Body of pancreas (tissue), 4 donors: ENCODE results near the gene ASMTL. TPM values are rescaled to one million over a fixed set of nuclear protein-coding genes. Genes with fewer than 3 reads are reported as not detected.
A peak's percentile ranks its signal among the peaks of the same experiment; 100 is the strongest.

Experiments
- ATAC-seq: fragments of 150-250 bp; one replicate; pipeline ENCODE4 v1.9.1; 2016
- DNase-seq, 4 donors: peaks; one replicate each; pipeline ENCODE4 v3.0.0-alpha.2; 2019
- H3K27ac ChIP-seq, 4 donors: fragments of 200-600 bp; sonication (generic); 1 replicate in 3 of 4; 2 replicates in 1 of 4; pipeline versions ENCODE4 v1.5.1 to v1.6.1; 2016 to 2019; ENCODE audit warnings: mild to moderate bottlenecking in 1 of 4, mixed read lengths in 1 of 4, moderate library complexity in 1 of 4
- H3K27me3 ChIP-seq, 2 donors: fragments of 200-600 bp; sonication (generic); one replicate each; pipeline ENCODE4 v1.6.0; 2016; ENCODE audit warnings: mild to moderate bottlenecking in 1 of 2
- H3K36me3 ChIP-seq, 2 donors: fragments of 200-600 bp; sonication (generic); replicated peaks in 1 of 2; 2 replicates each; pipeline ENCODE4 v1.5.1; 2016; ENCODE audit warnings: low read depth in 2 of 2; ENCODE audit not compliant: insufficient read depth in 1 of 2
- H3K4me1 ChIP-seq: fragments of 200-600 bp; sonication (generic); one replicate; pipeline ENCODE4 v1.6.0; 2016
- H3K4me3 ChIP-seq, 2 donors: fragments of 200-600 bp; sonication (generic); 1 replicate in 1 of 2; 2 replicates in 1 of 2; pipeline ENCODE4 v1.5.1; 2016 to 2019
- H3K9me3 ChIP-seq, 3 donors: fragments of 200-600 bp; sonication (generic); 1 replicate in 2 of 3; 2 replicates in 1 of 3; pipeline ENCODE4 v1.5.1; 2016
- POLR2A ChIP-seq, 3 donors: fragments of 450-650 bp; IDR thresholded peaks; one replicate each; pipeline ENCODE4 v1.6.1; 2016; ENCODE audit warnings: antibody characterized with exemption in 3 of 3, mild to moderate bottlenecking in 2 of 3
- WGBS, 2 donors: methylation state at CpG; one replicate each; pipeline ENCODE4 v1.1.5; 2017; 5-methylcytosine and 5-hydroxymethylcytosine counted together
- intact Hi-C: fragments of 100-400 bp; cut with DNase I; formaldehyde crosslinking; loops from one replicate; pipeline ENCODE4 v1.15.1; 2023
- total RNA-seq, 2 donors: library from RNA; depleted of rRNA; stranded (reverse); fragments of >200 nt; gene quantifications; one replicate each; pipeline ENCODE4 v1.1.0, GENCODE V29; 2016
- TF ChIP-seq, protein P1 (sequence below), 7 experiments: fragments of 450-650 bp in 4 of 7; fragments of 200-600 bp in 3 of 7; sonication (generic) in 3 of 7; IDR thresholded peaks; one replicate each; pipeline ENCODE4 v1.5.1; 2016 to 2019; ENCODE audit warnings: antibody characterized with exemption in 7 of 7

ASMTL gene
- total RNA-seq, 2 donors from 2014 or later: 16.5 to 18.9 TPM

DNA sequence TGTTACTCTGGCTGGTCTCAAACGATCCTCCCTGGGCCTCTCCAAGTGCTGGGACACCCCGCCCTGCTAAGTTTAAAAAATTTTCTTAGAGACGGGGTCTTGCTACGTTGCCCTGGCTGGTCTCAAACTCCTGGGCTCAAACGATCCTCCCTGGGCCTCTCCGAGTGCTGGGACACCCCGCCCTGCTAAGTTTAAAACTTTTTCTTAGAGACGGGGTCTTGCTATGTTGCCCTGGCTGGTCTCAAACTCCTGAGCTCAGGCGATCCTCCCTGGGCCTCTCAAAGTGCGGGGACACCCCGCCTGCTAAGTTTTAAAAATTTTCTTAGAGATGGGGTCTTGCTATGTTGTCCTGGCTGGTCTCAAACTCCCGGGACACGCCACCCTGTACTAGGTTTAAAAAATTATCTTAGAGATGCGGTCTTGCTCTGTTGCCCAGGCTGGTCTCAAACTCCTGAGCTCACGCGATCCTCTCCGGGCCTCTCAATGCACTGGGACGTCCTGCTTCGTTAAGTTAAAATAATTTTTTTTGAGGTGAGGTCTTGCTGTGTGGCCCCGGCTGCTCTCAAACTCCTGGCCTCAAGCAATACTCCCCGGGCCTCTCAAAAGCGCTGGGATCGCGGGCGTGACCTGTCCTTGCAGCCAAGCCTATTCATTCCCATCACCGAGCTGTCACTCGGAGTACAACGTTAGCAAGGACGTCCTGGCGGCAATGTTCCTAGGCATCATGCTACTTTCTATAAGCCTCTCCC, 61.9 kb downstream of the ASMTL start:
- 39 to 44% methylated on average over 29 to 30 of the region's 30 CpGs for WGBS, 2 donors
- Histone ChIP-seq H3K9me3 (no peaks in the 10 kb centered on the region), H3K27ac (peak overlapping the region in 3 of 4 donors; percentile 88 to 100 (median 99)), H3K4me1 (peaks cover 39% of the 10 kb centered on the region), H3K27me3 (no peaks in the 10 kb centered on the region), H3K4me3 (peak overlapping the region; percentile 97), H3K36me3 (peaks cover 23 to 39% of the 10 kb centered on the region in 2 donors)
- intact Hi-C loops: no loop called here
- DNase-seq (peak in 2 of 4 donors; percentile 8 to 17), ATAC-seq (no peak)
- no peak for TF ChIP-seq POLR2A (IDR thresholded peaks at IDR 0.05)
- TF ChIP-seq, protein P1, sequence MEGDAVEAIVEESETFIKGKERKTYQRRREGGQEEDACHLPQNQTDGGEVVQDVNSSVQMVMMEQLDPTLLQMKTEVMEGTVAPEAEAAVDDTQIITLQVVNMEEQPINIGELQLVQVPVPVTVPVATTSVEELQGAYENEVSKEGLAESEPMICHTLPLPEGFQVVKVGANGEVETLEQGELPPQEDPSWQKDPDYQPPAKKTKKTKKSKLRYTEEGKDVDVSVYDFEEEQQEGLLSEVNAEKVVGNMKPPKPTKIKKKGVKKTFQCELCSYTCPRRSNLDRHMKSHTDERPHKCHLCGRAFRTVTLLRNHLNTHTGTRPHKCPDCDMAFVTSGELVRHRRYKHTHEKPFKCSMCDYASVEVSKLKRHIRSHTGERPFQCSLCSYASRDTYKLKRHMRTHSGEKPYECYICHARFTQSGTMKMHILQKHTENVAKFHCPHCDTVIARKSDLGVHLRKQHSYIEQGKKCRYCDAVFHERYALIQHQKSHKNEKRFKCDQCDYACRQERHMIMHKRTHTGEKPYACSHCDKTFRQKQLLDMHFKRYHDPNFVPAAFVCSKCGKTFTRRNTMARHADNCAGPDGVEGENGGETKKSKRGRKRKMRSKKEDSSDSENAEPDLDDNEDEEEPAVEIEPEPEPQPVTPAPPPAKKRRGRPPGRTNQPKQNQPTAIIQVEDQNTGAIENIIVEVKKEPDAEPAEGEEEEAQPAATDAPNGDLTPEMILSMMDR (IDR thresholded peaks at IDR 0.05): no peak

DNA sequence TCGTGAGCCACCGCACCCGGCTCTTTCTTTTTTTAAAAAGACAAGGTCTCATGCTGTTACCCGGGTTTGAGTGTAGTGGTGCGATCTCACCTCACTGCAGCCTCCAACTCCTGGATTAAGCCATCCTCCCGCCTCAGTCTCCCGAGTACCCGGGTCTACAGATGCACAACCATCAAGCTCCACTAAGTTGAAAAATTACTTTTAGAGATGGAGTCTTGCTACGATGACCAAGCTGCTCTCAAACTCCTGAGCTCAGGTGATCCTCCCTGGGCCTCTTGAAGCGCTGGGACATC, 62.8 kb downstream of the ASMTL start:
- H3K4me1 ChIP-seq: peaks cover 39% of the 10 kb centered on the region
- intact Hi-C loops: no loop called here
- 77 to 89% methylated on average over 10 of the region's 10 CpGs for WGBS, 2 donors
- H3K9me3 ChIP-seq: no peaks in the 10 kb centered on the region
- H3K4me3 ChIP-seq: no peak overlapping the region
- no peak overlapping the region for H3K27ac ChIP-seq
- no peaks in the 10 kb centered on the region for H3K27me3 ChIP-seq
- ATAC-seq: no peak
- DNase-seq: peak in 1 of 4 donors; percentile 9
- peaks cover 23 to 45% of the 10 kb centered on the region in 2 donors for H3K36me3 ChIP-seq
- TF ChIP-seq, protein P1 (IDR thresholded peaks at IDR 0.05): no peak
- no peak for TF ChIP-seq POLR2A (IDR thresholded peaks at IDR 0.05)

DNA sequence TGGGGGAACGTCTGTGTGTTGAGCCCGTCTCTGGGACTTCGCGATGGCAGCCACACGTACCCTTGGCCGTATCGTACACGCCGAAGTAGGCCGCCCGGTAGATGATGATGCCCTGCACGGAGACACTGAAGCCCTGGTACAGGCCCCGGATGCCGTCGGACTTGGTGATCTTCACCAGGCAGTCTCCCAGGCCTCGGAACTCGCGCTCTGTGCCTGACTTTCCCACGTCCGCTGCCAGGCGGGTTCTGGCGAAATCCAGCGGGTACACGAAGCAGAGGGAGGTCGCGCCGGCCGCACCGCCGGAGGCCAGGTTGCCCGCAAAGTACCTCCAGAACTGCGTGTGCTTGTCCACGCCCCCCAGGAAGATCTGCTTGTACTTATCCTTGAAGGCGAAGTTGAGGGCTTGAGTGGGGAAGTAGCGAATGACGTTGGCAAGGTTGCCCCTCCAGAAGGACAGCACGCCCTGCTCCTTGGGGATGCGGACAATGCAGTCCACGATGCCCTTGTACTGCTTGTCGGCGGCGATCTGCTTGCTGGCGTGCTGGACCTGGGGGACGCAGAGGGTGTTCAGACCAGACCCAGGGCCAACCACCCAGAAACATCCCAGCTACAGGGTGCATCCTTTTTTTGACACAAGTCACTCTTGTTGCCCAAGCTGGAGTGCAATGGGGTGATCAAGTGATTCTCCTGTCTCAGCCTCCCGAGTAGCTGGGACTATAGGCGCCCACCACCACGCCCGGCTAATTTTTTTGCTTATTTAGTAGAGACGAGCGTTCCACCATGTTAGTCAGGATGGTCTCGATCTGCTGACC, 63.3 kb downstream of the ASMTL start:
- TF ChIP-seq, protein P1 (IDR thresholded peaks at IDR 0.05): no peak
- TF ChIP-seq POLR2A (IDR thresholded peaks at IDR 0.05): no peak
- H3K36me3 ChIP-seq: peaks cover 23 to 50% of the 10 kb centered on the region in 2 donors
- DNase-seq: peak in 1 of 4 donors; percentile 14

DNA sequence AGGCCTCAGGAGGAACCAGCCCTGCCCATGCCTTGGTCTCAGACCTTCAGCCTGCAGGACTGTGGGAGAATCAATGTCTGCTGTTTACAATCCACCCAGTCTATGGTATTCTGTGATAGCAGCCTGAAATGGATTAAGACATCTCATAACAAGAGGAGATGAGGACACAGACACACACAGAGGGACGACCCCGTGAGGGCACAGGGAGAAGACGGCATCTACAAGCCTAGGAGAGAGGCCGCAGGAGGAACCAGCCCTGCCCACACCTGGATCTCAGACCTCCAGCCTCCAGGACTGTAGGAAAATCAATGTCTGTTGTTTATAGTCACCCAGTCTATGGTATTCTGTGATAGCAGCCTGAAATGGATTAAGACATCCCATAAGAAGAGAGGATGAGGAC, 64.1 kb downstream of the ASMTL start:
- intact Hi-C loops: no loop called here
- no peak for ATAC-seq
- 75 to 78% methylated on average over 4 of the region's 4 CpGs for WGBS, 2 donors
- Histone ChIP-seq H3K4me3 (no peak overlapping the region), H3K36me3 (peaks cover 23 to 50% of the 10 kb centered on the region in 2 donors), H3K27ac (no peak overlapping the region), H3K27me3 (no peaks in the 10 kb centered on the region), H3K9me3 (no peaks in the 10 kb centered on the region), H3K4me1 (peaks cover 37% of the 10 kb centered on the region)
- peak in 1 of 4 donors; percentile 6 for DNase-seq
- TF ChIP-seq POLR2A (IDR thresholded peaks at IDR 0.05): no peak
- TF ChIP-seq, protein P1 (IDR thresholded peaks at IDR 0.05): no peak

More for the DNA sequence above, 63.3 kb downstream of the ASMTL start:
- 85 to 92% methylated on average over 31 to 47 of the region's 51 CpGs for WGBS, 2 donors
- ATAC-seq: no peak
- Histone ChIP-seq H3K9me3 (no peaks in the 10 kb centered on the region), H3K4me3 (no peak overlapping the region), H3K27me3 (no peaks in the 10 kb centered on the region), H3K27ac (no peak overlapping the region), H3K4me1 (peaks cover 39% of the 10 kb centered on the region)
- intact Hi-C loops: no loop called here
